Activated CD8-positive, alpha-beta memory T cell treated with anti-CD3 and anti-CD28 coated beads, Interleukin-2, amount 10 ng/mL, durations not matched to agents 7 days and 5 days (primary cell): ENCODE results near the gene BMP6. TPM values are rescaled to one million over a fixed set of nuclear protein-coding genes. Genes with fewer than 3 reads are reported as not detected.

Experiments
- ATAC-seq: fragments of 150-1000 bp; cut with Tn5 transposase; one replicate; pipeline ENCODE4 v1.10.0; 2021; ENCODE audit warnings: moderate library complexity
- CTCF ChIA-PET: fragments of 350-600 bp; sonication (Branson Sonifier 250); formaldehyde crosslinking; loops from one replicate; lab custom pipeline; 2021; ENCODE audit warnings: antibody characterized with exemption; lab: Charles Lee
- DNase-seq: peaks from one replicate; pipeline ENCODE4 v3.0.0-alpha.2; 2020
- H3K27ac Mint-ChIP-seq: one replicate; pipeline ENCODE4 v1.8.0; 2021; ENCODE audit warnings: mild to moderate bottlenecking, mixed read lengths
- H3K27me3 Mint-ChIP-seq: one replicate; pipeline ENCODE4 v1.8.0; 2021; ENCODE audit warnings: mixed read lengths
- H3K36me3 Mint-ChIP-seq: one replicate; pipeline ENCODE4 v1.8.0; 2021; ENCODE audit warnings: mild to moderate bottlenecking, mixed read lengths
- H3K4me1 Mint-ChIP-seq: one replicate; pipeline ENCODE4 v1.8.0; 2021; ENCODE audit warnings: mixed read lengths
- H3K4me3 Mint-ChIP-seq: one replicate; pipeline ENCODE4 v1.8.0; 2021; ENCODE audit warnings: mild to moderate bottlenecking, moderate library complexity, mixed read lengths
- H3K9me3 Mint-ChIP-seq: one replicate; pipeline ENCODE4 v1.8.0; 2022; ENCODE audit warnings: low read depth, mixed read lengths
- total RNA-seq, 2 experiments: library from RNA; stranded (reverse); gene quantifications; one replicate each; pipeline ENCODE4 v1.2.3, GENCODE V29; 2021

The BMP6 gene
- total RNA-seq, 2 experiments from 2014 or later = not detected

DNA sequence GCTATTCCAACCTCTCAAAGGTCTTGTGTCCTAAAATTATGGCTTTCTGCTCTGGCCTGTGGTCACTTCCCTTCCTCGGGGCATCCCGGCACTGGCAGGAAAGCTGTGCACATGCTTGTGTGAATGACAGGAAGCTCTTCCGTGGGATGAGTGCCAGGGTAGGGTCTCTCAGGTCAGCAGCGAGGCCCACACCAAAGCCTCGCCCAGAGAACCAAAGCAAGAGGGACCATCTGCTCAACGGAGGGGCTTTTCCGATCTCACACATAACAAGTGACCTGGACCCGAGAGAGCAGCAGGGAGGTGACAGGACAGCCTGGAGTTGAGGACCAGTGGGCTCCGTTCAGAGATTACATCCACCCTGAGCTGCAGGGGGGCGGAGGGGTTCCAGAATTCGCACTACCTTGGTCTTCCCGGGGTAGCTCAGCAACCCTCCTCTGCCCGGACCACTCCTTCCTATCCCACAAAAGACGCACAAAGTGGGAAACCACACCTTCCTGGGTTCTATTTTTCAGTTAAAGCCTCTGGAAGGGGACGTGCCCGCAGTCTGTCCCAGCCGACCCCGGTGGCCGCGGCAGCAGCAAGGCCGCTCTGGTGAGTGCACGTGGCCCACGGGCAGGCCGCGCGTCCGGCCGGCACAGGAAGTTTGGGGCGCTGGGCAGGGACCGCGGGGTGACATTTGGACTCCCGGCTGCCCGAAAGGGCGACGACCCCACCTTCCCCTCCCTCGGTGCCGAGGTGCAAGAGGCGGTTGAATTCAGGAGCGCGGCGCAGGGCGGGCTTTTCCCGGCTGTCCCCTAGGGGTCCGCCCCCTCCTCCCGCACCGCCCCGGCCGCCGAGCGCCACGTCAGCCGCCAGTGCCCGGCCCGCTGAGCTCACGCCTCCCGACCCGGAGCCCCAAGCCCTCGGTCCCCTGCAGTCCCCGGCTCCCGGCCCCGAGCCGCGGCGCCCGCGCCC is 183.7 kb downstream of the BMP6 start:
- H3K4me3 Mint-ChIP-seq = peak overlapping the region; percentile 76
- DNase-seq = peak; percentile 54
- CTCF ChIA-PET = no interaction called here
- no peaks in the 10 kb centered on the region for H3K9me3 Mint-ChIP-seq
- peak overlapping the region; percentile 36 for H3K27ac Mint-ChIP-seq
- peak; percentile 48 for ATAC-seq
- H3K27me3 Mint-ChIP-seq = no peaks in the 10 kb centered on the region
- no peaks in the 10 kb centered on the region for H3K36me3 Mint-ChIP-seq
- H3K4me1 Mint-ChIP-seq = peaks cover 19% of the 10 kb centered on the region

DNA sequence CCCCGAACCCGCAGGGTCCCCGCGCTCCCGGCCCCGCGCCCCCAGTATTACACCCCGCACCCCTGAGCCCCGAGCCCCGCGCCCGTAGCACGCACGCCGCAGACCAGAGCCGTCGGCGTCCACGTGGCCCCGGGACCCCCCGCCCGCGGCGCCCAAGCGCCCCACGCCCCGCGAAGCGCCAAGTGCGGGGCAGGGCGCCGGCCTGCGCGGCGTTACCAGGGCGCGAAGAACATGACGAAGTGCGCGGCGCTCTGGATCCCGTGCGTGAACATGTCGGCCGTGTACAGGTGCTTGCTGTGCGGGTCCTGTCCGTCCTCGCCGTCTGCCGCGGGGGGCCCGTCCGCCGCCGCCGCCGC is 184.4 kb downstream of the BMP6 start:
- CTCF ChIA-PET = no interaction called here
- DNase-seq (peak; percentile 41), ATAC-seq (peak; percentile 41)
- Mint-ChIP-seq H3K36me3 (no peaks in the 10 kb centered on the region), H3K27me3 (no peaks in the 10 kb centered on the region), H3K27ac (no peak overlapping the region), H3K4me1 (peaks cover 19% of the 10 kb centered on the region), H3K4me3 (peak overlapping the region; percentile 76), H3K9me3 (no peaks in the 10 kb centered on the region)

DNA sequence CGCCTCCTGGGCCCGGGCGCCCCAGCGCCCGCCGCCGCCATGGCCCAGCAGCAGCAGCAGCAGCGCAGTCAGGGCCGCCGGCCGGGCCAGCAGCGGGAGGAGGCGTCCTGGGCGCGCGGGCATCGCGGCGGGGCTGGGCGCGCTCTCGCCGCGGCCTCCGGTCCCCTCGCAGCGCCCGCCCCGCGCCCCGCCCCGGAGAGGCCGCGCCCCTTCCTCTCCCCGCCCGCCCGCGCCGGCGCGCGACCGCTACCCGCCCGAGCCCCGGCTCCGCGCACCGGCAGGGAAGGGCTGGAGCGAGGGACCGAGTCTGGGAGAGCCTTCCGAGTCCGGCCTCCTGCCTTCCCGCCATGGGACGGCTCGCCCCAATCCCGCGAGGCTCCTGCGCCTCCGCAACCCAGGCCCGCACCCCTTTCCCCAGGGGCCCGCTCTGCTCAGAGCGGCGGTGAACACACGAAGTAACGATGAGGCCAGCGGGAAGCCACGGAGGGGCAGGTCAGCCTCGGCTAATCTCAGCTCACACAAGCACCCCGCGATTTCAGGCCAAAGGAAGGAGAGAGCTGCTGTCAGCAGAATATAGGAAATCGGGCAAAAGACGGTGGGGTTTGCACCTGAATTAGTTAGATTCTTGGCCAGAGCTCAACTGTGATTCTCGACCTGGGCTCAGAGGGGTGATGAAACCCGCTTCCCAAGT is 184.9 kb downstream of the BMP6 start, which contains the start of gene TXNDC5:
TSS of gene TXNDC5 (minus strand) at position 135 of the 691 bp plus-strand sequence. CDS start at position 123, 12 bp downstream.
- no peaks in the 10 kb centered on the region for H3K36me3 Mint-ChIP-seq
- H3K9me3 Mint-ChIP-seq = no peaks in the 10 kb centered on the region
- H3K27me3 Mint-ChIP-seq = no peaks in the 10 kb centered on the region
- peak; percentile 71 for DNase-seq
- peaks cover 19% of the 10 kb centered on the region for H3K4me1 Mint-ChIP-seq
- H3K27ac Mint-ChIP-seq = peak within 1 kb of the TSS; percentile 36
- CTCF ChIA-PET = no interaction called here
- ATAC-seq = peak; percentile 87
- H3K4me3 Mint-ChIP-seq = peak within 1 kb of the TSS; percentile 76

DNA sequence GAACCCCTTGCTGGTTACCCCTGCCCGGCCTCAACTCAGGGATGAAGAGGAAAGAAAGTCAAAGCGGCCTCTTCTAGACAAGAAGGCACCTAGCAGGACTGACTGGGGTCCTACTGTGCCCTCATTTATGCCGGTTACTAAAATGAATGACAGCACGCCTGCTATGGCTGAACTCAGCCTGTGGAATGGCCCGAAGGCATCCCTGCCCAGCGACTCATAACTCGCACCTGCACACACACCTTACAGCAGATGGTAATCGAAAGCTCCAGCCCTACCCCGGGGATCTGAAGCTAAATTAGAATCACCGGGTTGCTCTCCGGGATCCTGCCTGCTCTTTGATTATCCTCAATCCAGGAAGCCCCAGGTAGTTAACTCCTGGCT is 185.4 kb downstream of the BMP6 start:
- no peak overlapping the region for H3K4me3 Mint-ChIP-seq
- CTCF ChIA-PET = no interaction called here

DNA sequence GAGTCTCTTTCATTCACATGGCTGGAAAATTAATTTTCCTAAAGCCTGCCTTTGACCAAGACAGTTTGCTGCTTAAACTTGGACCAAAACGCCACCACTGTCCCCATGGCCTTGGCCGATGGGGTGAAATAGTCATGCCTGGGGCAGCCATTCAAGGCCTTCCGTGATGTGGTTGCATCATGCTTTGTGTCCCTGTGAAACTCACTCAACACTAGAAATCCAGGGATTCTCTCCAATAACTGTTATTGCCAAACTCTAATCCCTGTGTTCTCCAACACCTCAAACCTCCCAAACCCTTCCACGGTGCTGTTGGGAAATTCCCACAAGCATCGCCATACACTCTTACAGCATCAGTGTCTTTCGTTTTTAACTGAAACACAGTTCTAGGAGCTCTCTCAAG is 186.1 kb downstream of the BMP6 start:
- no peak overlapping the region for H3K27ac Mint-ChIP-seq
- no peaks in the 10 kb centered on the region for H3K9me3 Mint-ChIP-seq
- H3K4me1 Mint-ChIP-seq = peaks cover 15% of the 10 kb centered on the region
- peak; percentile 30 for DNase-seq
- H3K4me3 Mint-ChIP-seq = no peak overlapping the region
- H3K27me3 Mint-ChIP-seq = no peaks in the 10 kb centered on the region
- CTCF ChIA-PET = no interaction called here
- no peak for ATAC-seq
- H3K36me3 Mint-ChIP-seq = no peaks in the 10 kb centered on the region

More for the DNA sequence above, 185.4 kb downstream of the BMP6 start:
- ATAC-seq (no peak), DNase-seq (no peak)
- H3K4me1 Mint-ChIP-seq = peaks cover 19% of the 10 kb centered on the region
- H3K9me3 Mint-ChIP-seq = no peaks in the 10 kb centered on the region
- no peaks in the 10 kb centered on the region for H3K36me3 Mint-ChIP-seq
- H3K27me3 Mint-ChIP-seq = no peaks in the 10 kb centered on the region
- H3K27ac Mint-ChIP-seq = no peak overlapping the region

DNA sequence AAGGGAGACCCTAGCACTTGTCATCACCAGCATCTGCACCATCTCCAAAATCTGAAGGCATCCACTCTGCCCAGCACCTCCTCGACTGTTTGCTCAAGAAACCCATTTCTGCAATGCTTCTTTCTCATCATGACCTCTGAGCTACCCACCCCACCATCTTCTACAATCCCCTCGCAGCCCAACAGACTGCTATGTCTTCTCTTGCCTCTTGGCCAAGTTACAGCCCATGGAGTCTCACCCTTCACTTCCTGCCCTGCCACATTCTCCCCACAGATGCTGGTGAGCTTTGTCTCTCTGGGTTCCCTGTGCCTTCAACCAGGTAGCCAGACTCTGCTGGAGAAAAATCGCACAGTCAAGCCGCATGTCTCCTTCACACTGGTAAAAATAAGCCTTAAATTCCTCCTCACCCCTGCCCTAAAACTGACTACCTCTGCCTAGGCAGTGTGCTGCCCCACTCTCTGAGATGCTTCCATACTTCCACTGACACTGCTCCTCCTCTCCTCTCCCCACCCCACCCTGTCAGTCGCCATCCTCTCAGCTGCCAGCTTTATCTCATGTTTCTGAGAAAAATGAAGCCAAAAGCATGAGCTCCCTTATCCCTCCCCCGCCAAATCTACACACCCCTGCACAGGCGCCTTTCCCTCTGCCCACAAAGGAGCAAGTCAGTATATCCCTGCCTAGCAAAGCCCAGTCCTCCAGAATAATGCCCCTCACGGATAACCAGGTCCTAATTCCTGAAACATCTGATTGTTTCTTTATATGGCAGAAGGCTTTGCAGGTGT is 187.0 kb downstream of the BMP6 start:
- no peak overlapping the region for H3K27ac Mint-ChIP-seq
- H3K4me1 Mint-ChIP-seq = peaks cover 12% of the 10 kb centered on the region
- H3K9me3 Mint-ChIP-seq = no peaks in the 10 kb centered on the region
- DNase-seq (no peak), ATAC-seq (no peak)
- H3K36me3 Mint-ChIP-seq = no peaks in the 10 kb centered on the region
- CTCF ChIA-PET = no interaction called here
- H3K4me3 Mint-ChIP-seq = no peak overlapping the region
- H3K27me3 Mint-ChIP-seq = peaks cover 5% of the 10 kb centered on the region

DNA sequence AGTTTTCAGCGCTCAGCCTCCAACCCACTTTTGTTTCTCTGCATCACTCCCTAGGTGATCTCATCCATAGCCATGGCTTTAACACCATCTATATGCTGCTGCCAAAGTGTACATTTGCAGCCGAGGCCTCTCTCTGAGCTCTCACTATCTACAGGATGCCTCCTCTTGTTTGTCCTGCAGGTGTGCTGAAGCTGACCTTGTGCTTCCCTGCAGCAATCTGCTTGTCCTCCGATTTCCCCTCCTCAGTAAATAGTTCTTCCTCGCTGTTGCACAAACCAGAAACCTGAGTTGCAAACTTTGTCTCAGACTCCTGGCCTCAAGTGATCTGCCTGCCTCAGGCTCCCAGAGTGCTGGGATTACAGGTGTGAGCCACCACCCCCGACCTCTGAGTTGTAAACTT is 188.4 kb downstream of the BMP6 start:
- H3K4me1 Mint-ChIP-seq = peaks cover 7% of the 10 kb centered on the region
- no peaks in the 10 kb centered on the region for H3K9me3 Mint-ChIP-seq
- H3K4me3 Mint-ChIP-seq = no peak overlapping the region
- DNase-seq (peak; percentile 19), ATAC-seq (no peak)
- no peak overlapping the region for H3K27ac Mint-ChIP-seq
- H3K27me3 Mint-ChIP-seq = peaks cover 8% of the 10 kb centered on the region
- H3K36me3 Mint-ChIP-seq = no peaks in the 10 kb centered on the region
- CTCF ChIA-PET = no interaction called here

DNA sequence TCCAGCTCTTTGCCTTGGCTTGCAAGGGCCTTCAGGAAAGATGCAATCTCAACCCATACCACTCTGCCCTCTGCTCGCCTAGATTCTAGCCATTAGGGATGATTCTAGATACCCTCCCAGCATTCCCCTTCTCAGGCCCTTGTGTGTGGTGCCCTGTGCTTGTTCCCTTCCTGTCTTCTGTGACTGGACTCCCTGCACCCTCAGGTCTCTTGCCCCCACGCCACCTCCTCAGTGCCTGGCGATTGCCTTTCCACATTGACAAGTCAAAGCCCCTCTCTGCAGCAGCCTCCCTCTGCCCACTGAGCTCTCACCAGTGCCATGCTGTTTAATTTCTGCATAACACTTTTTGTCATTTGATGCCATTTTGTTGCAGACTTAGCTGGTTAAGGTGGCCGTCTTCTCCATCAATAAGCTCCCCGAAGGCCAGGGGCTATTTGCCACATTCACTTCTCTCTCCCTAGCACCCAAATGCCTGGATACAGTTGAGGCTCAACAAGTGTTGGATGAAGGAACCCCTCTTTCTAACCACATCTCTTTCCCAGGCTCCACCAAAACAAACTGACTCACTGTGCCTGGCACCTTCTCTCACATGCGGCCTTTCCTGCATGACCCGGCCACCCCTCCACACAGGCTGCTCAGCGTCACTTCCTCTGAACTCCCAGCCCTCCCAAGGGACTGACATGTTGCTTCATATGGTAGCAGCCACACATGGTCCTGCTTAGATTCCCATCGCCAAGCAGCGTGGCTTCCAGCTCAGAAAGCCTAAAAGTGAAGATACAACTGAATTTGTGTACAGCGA is 189.3 kb downstream of the BMP6 start:
- DNase-seq (peak; percentile 37), ATAC-seq (no peak)
- Mint-ChIP-seq H3K36me3 (no peaks in the 10 kb centered on the region), H3K27me3 (peaks cover 8% of the 10 kb centered on the region), H3K4me1 (peaks cover 3% of the 10 kb centered on the region), H3K4me3 (no peak overlapping the region), H3K27ac (no peak overlapping the region), H3K9me3 (no peaks in the 10 kb centered on the region)
- CTCF ChIA-PET = no interaction called here

DNA sequence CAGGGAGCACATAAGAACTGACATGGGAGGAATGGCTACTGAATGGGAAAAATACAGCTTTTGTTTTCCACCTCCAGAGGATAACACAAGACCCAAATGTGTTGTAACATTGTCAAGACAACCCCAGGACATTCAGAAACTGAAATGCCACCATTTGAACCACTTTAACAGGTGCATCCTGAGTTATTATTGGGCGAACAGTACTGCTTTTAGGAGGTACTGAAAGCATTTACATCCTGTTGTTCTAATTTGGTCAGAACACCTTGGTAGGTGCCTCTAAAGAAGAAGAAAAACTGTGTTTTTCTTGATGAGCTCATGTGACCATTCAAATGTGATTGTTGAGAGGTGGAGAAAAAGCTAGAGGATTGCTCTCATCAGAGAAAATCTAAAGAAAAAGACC is 191.1 kb downstream of the BMP6 start:
- Mint-ChIP-seq H3K36me3 (no peaks in the 10 kb centered on the region), H3K27me3 (peaks cover 8% of the 10 kb centered on the region), H3K4me1 (no peaks in the 10 kb centered on the region), H3K9me3 (no peaks in the 10 kb centered on the region), H3K4me3 (no peak overlapping the region), H3K27ac (no peak overlapping the region)
- CTCF ChIA-PET = no interaction called here
- DNase-seq = no peak
- ATAC-seq = no peak

DNA sequence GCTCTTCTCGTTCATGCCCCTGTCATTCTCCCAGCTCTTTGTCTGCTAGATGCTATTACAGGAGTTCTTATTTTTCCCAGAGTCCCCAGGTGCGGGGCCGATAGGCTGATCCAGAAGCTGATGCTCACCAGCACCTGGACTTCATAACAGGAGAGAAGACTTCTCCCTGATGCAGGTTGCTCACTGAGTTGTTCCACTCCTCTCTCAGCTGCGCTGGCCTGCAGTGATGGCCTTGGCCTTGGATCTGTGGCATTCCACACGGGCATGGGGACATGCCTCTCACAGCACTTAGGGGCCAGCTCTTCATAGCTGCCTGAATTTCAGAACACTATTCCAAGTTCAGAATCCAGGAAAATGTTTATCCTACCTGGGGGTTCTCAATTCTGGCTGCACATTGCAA is 191.8 kb downstream of the BMP6 start:
- Mint-ChIP-seq H3K27me3 (peaks cover 8% of the 10 kb centered on the region), H3K27ac (no peak overlapping the region), H3K4me1 (no peaks in the 10 kb centered on the region), H3K36me3 (no peaks in the 10 kb centered on the region), H3K9me3 (no peaks in the 10 kb centered on the region), H3K4me3 (no peak overlapping the region)
- CTCF ChIA-PET = no interaction called here
- DNase-seq = no peak
- ATAC-seq = no peak

DNA sequence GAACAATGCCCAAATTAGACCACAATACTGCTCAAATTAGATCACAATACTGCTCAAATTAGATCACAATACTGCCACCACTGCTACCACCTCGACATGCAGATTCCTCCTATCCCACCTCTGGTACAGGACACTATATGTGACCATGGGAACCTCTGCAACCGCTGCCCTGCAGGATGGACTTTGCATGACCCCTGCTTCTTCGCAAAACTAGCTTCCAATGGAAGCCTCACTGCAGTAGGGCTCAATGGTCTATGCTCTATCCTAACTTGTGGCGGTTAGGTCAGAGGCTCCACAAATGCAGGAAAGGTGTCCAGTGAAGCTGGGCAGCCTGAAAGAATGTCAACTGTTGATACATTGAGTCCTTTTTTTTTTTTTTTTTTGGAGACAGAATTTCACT is 192.5 kb downstream of the BMP6 start:
- Mint-ChIP-seq H3K4me1 (no peaks in the 10 kb centered on the region), H3K9me3 (no peaks in the 10 kb centered on the region), H3K27me3 (peaks cover 8% of the 10 kb centered on the region), H3K27ac (no peak overlapping the region), H3K36me3 (no peaks in the 10 kb centered on the region), H3K4me3 (no peak overlapping the region)
- no peak for DNase-seq
- no peak for ATAC-seq
- CTCF ChIA-PET = no interaction called here

DNA sequence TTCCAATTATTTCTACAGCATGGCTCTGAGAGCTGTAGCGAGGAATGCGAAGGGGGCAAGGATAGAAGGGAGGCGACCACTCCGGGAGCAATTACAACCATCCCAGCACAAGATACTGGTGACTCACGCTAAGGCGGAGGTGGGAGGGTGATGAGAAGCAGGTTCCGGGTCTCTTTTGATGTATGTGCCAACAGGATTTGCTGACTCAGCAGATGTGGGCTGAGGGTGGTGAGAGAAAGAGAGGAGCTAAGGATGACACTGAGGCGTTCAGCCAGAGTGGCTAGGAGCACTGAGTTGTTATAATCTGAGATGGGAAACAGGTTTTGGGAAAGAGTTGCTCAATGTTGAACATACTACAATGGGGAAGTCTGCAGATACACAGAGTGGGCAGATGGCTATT is 194.0 kb downstream of the BMP6 start:
- CTCF ChIA-PET = no interaction called here
- Mint-ChIP-seq H3K4me3 (no peak overlapping the region), H3K9me3 (peaks cover 5% of the 10 kb centered on the region), H3K27ac (no peak overlapping the region), H3K27me3 (peaks cover 13% of the 10 kb centered on the region), H3K4me1 (no peaks in the 10 kb centered on the region), H3K36me3 (no peaks in the 10 kb centered on the region)
- no peak for DNase-seq
- no peak for ATAC-seq

DNA sequence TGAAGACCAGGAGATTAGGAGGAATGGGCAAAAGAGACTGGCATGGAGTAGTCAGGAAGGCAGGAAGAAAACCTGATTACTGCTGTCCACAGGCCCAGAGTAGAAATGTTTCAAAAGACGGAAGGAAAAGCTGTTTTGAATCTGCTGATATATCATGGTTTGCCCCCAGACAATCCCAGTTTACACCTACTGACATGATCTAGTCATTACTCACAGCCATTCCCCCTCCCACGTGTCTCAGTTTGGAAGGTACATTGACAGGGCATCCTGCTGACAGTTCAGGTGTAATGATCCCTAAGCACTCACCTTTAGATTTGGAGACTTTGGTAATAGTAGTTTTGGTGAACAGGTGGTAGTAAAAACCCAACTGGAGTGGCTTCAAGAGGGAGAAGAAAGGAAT is 194.5 kb downstream of the BMP6 start:
- Mint-ChIP-seq H3K27me3 (peaks cover 13% of the 10 kb centered on the region), H3K9me3 (peaks cover 9% of the 10 kb centered on the region), H3K4me1 (no peaks in the 10 kb centered on the region), H3K4me3 (no peak overlapping the region), H3K27ac (no peak overlapping the region), H3K36me3 (no peaks in the 10 kb centered on the region)
- ATAC-seq (no peak), DNase-seq (no peak)
- CTCF ChIA-PET = no interaction called here
